ENCODE data around the gene NR2E1. TPM values are rescaled to one million over a fixed set of nuclear protein-coding genes. Genes with fewer than 3 reads are reported as not detected.

The NR2E1 gene
- total and polyA plus RNA-seq, 2 experiments from 2014 or later: not detected

- Histone ChIP-seq H3K27ac (no peak overlapping the region), H3K4me2 (ENCODE audit: unreplicated experiment) (no peak overlapping the region), H3K9me3 (ENCODE audit: low read depth) (no peaks in the 10 kb centered on the region), H3K9me2 (ENCODE audit: insufficient read depth) (no peaks in the 10 kb centered on the region), H3K4me1 (ENCODE audit: insufficient read depth) (no peaks in the 10 kb centered on the region), H3K79me2 (ENCODE audit: insufficient read depth) (no peaks in the 10 kb centered on the region), H3K27me3 (replicated peaks; ENCODE audit: insufficient read depth) (peaks cover 99% of the 10 kb centered on the region), H3K36me3 (ENCODE audit: low read depth) (no peaks in the 10 kb centered on the region), H2AFZ (no peak overlapping the region), H3K4me3 (no peak overlapping the region), H3K9ac (no peak overlapping the region), H4K20me1 (ENCODE audit: insufficient read depth) (no peaks in the 10 kb centered on the region), H3F3A (ENCODE audit: insufficient read depth) (no peaks in the 10 kb centered on the region)
- peak; percentile 49 for DNase-seq
- 4 to 6% methylated on average over 59 to 63 of the region's 63 CpGs for WGBS, 2 experiments (ENCODE audit: low coverage in 1 of 2, low lambda C conversion rate in 2 of 2, missing lambda C conversion rate in 2 of 2)
- in situ Hi-C loops (cut with MboI): no loop called here
- TF ChIP-seq EZH2 (IDR thresholded peaks at IDR 0.05; ENCODE audit: insufficient read depth, poor library complexity, severe bottlenecking) (peak; percentile 54), EZH2phosphoT487 (IDR thresholded peaks at IDR 0.05; ENCODE audit: insufficient read depth, low read depth) (peak; percentile 74; the same call in 1 of the 2 replicates)
Observed at GRCh38 chr6:108168501-108169463, 3.0 kb downstream of the NR2E1 start.

GRCh38 chr6:108169464-108170331 is 3.9 kb downstream of the NR2E1 start:
- H2AFZ ChIP-seq: no peak overlapping the region
- DNase-seq: no peak
- WGBS, 2 experiments (ENCODE audit: low coverage in 1 of 2, low lambda C conversion rate in 2 of 2, missing lambda C conversion rate in 2 of 2): 9 to 11% methylated on average over 41 to 50 of the region's 55 CpGs
- no peaks in the 10 kb centered on the region for H4K20me1 ChIP-seq (ENCODE audit: insufficient read depth)
- no peaks in the 10 kb centered on the region for H3K9me2 ChIP-seq (ENCODE audit: insufficient read depth)
- no peaks in the 10 kb centered on the region for H3K36me3 ChIP-seq (ENCODE audit: low read depth)
- peaks cover 99% of the 10 kb centered on the region for H3K27me3 ChIP-seq (replicated peaks; ENCODE audit: insufficient read depth)
- H3K4me3 ChIP-seq: no peak overlapping the region
- no peak overlapping the region for H3K27ac ChIP-seq
- no peaks in the 10 kb centered on the region for H3K4me1 ChIP-seq (ENCODE audit: insufficient read depth)
- no peaks in the 10 kb centered on the region for H3K9me3 ChIP-seq (ENCODE audit: low read depth)
- H3K4me2 ChIP-seq (ENCODE audit: unreplicated experiment): no peak overlapping the region
- H3F3A ChIP-seq (ENCODE audit: insufficient read depth): no peaks in the 10 kb centered on the region
- in situ Hi-C loops (cut with MboI): no loop called here
- no peaks in the 10 kb centered on the region for H3K79me2 ChIP-seq (ENCODE audit: insufficient read depth)
- no peak for TF ChIP-seq EZH2 (IDR thresholded peaks at IDR 0.05; ENCODE audit: insufficient read depth, poor library complexity, severe bottlenecking)
- no peak; the same call in 1 of the 2 replicates for TF ChIP-seq EZH2phosphoT487 (IDR thresholded peaks at IDR 0.05; ENCODE audit: insufficient read depth, low read depth)
- no peak overlapping the region for H3K9ac ChIP-seq

DNA sequence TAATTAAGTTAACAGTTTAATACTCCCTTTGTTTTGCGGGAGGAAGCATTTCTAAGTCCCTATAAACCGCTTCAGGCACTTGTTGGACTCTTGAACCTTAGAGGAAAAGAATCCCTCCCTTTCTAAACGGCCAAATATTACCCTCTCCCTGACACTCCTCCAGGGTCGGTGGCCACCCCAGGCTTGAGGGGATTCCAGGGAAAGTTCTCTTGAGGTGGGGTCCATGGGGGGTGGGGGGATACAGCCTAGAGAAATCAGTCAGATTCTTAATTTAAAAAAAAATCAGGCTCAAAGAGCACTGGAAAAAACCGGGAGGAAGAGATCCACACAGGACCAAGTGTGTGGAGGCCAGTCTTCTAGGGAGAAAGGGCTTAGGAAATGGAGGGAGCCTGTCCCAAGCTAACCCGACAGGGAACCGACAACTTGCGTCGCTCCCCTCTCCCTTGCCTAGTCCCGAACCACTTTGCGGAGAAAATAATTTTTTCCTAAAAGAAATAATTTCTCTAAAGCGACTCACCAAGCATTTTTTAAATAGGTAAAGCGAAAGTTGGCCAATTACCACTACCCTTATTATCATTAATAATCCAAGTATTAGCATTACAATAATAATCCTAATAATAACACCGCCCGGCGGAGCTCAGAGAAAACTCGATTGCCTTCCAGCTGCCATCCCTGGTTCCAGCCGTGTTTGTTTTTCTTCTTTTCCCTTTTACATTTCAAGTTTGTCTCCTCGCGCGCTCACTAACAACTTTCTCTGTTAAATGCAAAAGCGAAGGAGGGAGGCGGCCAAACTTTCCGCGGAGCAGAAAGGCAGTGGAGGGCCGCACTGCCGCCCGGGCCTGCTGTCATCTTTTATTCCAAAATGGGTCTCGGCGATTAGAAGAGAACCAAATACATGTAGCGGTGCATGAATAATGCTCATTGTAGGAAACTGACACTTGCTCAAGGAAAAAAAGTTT is 4.8 kb downstream of the NR2E1 start:
- no peaks in the 10 kb centered on the region for H3K9me3 ChIP-seq (ENCODE audit: low read depth)
- H3F3A ChIP-seq (ENCODE audit: insufficient read depth): no peaks in the 10 kb centered on the region
- H3K27me3 ChIP-seq (replicated peaks; ENCODE audit: insufficient read depth): peaks cover 99% of the 10 kb centered on the region
- no peak overlapping the region for H3K4me2 ChIP-seq (ENCODE audit: unreplicated experiment)
- H3K36me3 ChIP-seq (ENCODE audit: low read depth): no peaks in the 10 kb centered on the region
- H4K20me1 ChIP-seq (ENCODE audit: insufficient read depth): no peaks in the 10 kb centered on the region
- 19 to 22% methylated on average over 30 to 31 of the region's 31 CpGs for WGBS, 2 experiments (ENCODE audit: low coverage in 1 of 2, low lambda C conversion rate in 2 of 2, missing lambda C conversion rate in 2 of 2)
- DNase-seq: no peak
- H3K9ac ChIP-seq: no peak overlapping the region
- no peaks in the 10 kb centered on the region for H3K4me1 ChIP-seq (ENCODE audit: insufficient read depth)
- no peak overlapping the region for H3K4me3 ChIP-seq
- TF ChIP-seq EZH2 (IDR thresholded peaks at IDR 0.05; ENCODE audit: insufficient read depth, poor library complexity, severe bottlenecking) (peak; percentile 68), EZH2phosphoT487 (IDR thresholded peaks at IDR 0.05; ENCODE audit: insufficient read depth, low read depth) (peak; percentile 43)
- H3K79me2 ChIP-seq (ENCODE audit: insufficient read depth): no peaks in the 10 kb centered on the region
- no peak overlapping the region for H2AFZ ChIP-seq
- no peak overlapping the region for H3K27ac ChIP-seq
- in situ Hi-C loops (cut with MboI): no loop called here
- H3K9me2 ChIP-seq (ENCODE audit: insufficient read depth): no peaks in the 10 kb centered on the region
